ENCODE measurements around the gene CFP.

GRCh38 chrX:47577901-47578300 lies 51.8 kb downstream of the CFP start:
- TF ChIP-seq CTCF (IDR thresholded peaks at IDR 0.05): no peak
- TF ChIP-seq POLR2AphosphoS5 (IDR thresholded peaks at IDR 0.05): no peak

Measured in breast epithelium (tissue), 3 donors.